CD14-positive monocyte (primary cell): Measurements from ENCODE around the gene CDK2. TPM values are rescaled to one million over a fixed set of nuclear protein-coding genes. Genes with fewer than 3 reads are reported as not detected.

Source experiments
- DNase-seq, 3 donors: peaks; one replicate each; pipeline ENCODE4 v3.0.0-alpha.2; 2011 to 2022
- H2AFZ ChIP-seq: 2 replicates; pipeline ENCODE4 v1.6.0; 2012; ENCODE audit warnings: mild to moderate bottlenecking, low read depth, low read length, inconsistent platforms; ENCODE audit not compliant: insufficient read depth, poor library complexity, severe bottlenecking
- H3K27ac ChIP-seq, 2 donors: 1 replicate in 1 of 2; 2 replicates in 1 of 2; pipeline ENCODE4 v1.5.1; 2012 to 2013; ENCODE audit warnings: low read length in 2 of 2, control low read depth in 1 of 2, inconsistent platforms in 1 of 2, low read depth in 1 of 2, mild to moderate bottlenecking in 1 of 2
- H3K27me3 ChIP-seq, 2 donors: one replicate each; pipeline versions ENCODE4 v1.6.0 to v1.6.1; 2011 to 2013; ENCODE audit warnings: low read length in 2 of 2; ENCODE audit not compliant: control insufficient read depth in 2 of 2, insufficient read depth in 2 of 2
- H3K36me3 ChIP-seq, 2 donors: replicated peaks in 1 of 2; 1 replicate in 1 of 2; 2 replicates in 1 of 2; pipeline versions ENCODE4 v1.5.1 to v1.6.1; 2012 to 2013; ENCODE audit warnings: low read length in 2 of 2, control low read depth in 1 of 2, inconsistent platforms in 1 of 2, mild to moderate bottlenecking in 1 of 2; ENCODE audit not compliant: insufficient read depth in 2 of 2, control insufficient read depth in 1 of 2
- H3K4me1 ChIP-seq, 2 donors: 1 replicate in 1 of 2; 2 replicates in 1 of 2; pipeline versions ENCODE4 v1.5.1 to v1.6.1; 2012 to 2013; ENCODE audit warnings: low read length in 2 of 2, control low read depth in 1 of 2, inconsistent platforms in 1 of 2, mild to moderate bottlenecking in 1 of 2, moderate library complexity in 1 of 2; ENCODE audit not compliant: insufficient read depth in 2 of 2, control insufficient read depth in 1 of 2
- H3K4me2 ChIP-seq: replicated peaks from 2 replicates; pipeline ENCODE3; 2012; ENCODE audit warnings: low read length, moderate library complexity, mild to moderate bottlenecking; ENCODE audit not compliant: poor library complexity, severe bottlenecking; ENCODE audit errors: extremely low read depth
- H3K4me3 ChIP-seq, 3 experiments: fragments of 200-600 bp in 1 of 3; sonication (generic) in 1 of 3; replicated peaks in 1 of 3; 1 replicate in 2 of 3; 2 replicates in 1 of 3; pipeline ENCODE4 v1.5.1; 2011 to 2013; ENCODE audit warnings: low read length in 3 of 3, mild to moderate bottlenecking in 3 of 3, control low read depth in 2 of 3, low read depth in 2 of 3, inconsistent platforms in 1 of 3, moderate library complexity in 1 of 3
- H3K79me2 ChIP-seq: 2 replicates; pipeline ENCODE4 v1.6.0; 2012; ENCODE audit warnings: mild to moderate bottlenecking, control low read depth, inconsistent platforms, low read length, moderate library complexity; ENCODE audit not compliant: insufficient read depth
- H3K9ac ChIP-seq: 2 replicates; pipeline ENCODE4 v1.6.0; 2017; ENCODE audit warnings: low read length, mild to moderate bottlenecking; ENCODE audit not compliant: insufficient read depth, poor library complexity, severe bottlenecking
- H3K9me3 ChIP-seq, 2 donors: replicated peaks in 1 of 2; 1 replicate in 1 of 2; 2 replicates in 1 of 2; pipeline versions ENCODE4 v1.5.1 to v1.6.1; 2012 to 2013; ENCODE audit warnings: low read length in 2 of 2, control low read depth in 1 of 2; ENCODE audit not compliant: control insufficient read depth in 1 of 2, insufficient read depth in 1 of 2
- H4K20me1 ChIP-seq: 2 replicates; pipeline ENCODE4 v1.6.0; 2012; ENCODE audit warnings: mild to moderate bottlenecking, low read length, control low read depth, moderate library complexity; ENCODE audit not compliant: insufficient read depth
- H3K27ac Mint-ChIP-seq, 7 donors: one replicate each; pipeline ENCODE4 v1.8.0; 2020; ENCODE audit warnings: mild to moderate bottlenecking in 7 of 7, mixed read lengths in 7 of 7, moderate library complexity in 6 of 7, inconsistent platforms in 2 of 7
- H3K27me3 Mint-ChIP-seq, 3 donors: one replicate each; pipeline ENCODE4 v1.8.0; 2021 to 2022; ENCODE audit warnings: low read depth in 3 of 3, mild to moderate bottlenecking in 3 of 3, mixed read lengths in 3 of 3, moderate library complexity in 3 of 3, inconsistent platforms in 1 of 3
- H3K36me3 Mint-ChIP-seq, 2 donors: one replicate each; pipeline ENCODE4 v1.8.0; 2020; ENCODE audit warnings: mixed read lengths in 2 of 2, inconsistent platforms in 1 of 2, mild to moderate bottlenecking in 1 of 2
- H3K4me1 Mint-ChIP-seq: one replicate; pipeline ENCODE4 v1.8.0; 2020; ENCODE audit warnings: mild to moderate bottlenecking, mixed read lengths
- H3K4me3 Mint-ChIP-seq, 2 donors: one replicate each; pipeline ENCODE4 v1.8.0; 2020; ENCODE audit warnings: mild to moderate bottlenecking in 2 of 2, mixed read lengths in 2 of 2, moderate library complexity in 1 of 2
- H3K9me3 Mint-ChIP-seq, 7 donors: one replicate each; pipeline ENCODE4 v1.8.0; 2020 to 2022; ENCODE audit warnings: mixed read lengths in 7 of 7, mild to moderate bottlenecking in 6 of 7, moderate library complexity in 6 of 7, inconsistent platforms in 2 of 7
- whole genome bisulfite sequencing: methylation state at CpG from one replicate; pipeline ENCODE4 v1.1.5; 2013; ENCODE audit warnings: missing lambda C conversion rate; ENCODE audit not compliant: insufficient coverage; 5-methylcytosine and 5-hydroxymethylcytosine counted together
- intact Hi-C, 2 donors: fragments of 100-400 bp; cut with micrococcal nuclease; formaldehyde crosslinking; loops; one replicate each; pipeline versions ENCODE4 v1.15.0 to v1.15.1; 2023
- polyA plus RNA-seq, 3 donors: library from polyadenylated mRNA; depleted of rRNA in 1 of 3; unstranded in 2 of 3; stranded (reverse) in 1 of 3; fragments of 300-500 nt in 2 of 3; fragments of >200 nt in 1 of 3; fragmentation: Illumina TruSeq in 2 of 3; gene quantifications; 1 replicate in 2 of 3; 2 replicates in 1 of 3; pipeline ENCODE4 v1.2.3, GENCODE V29; 2012 to 2021
- TF ChIP-seq, protein P1 (sequence below): fragments of 200-600 bp; IDR thresholded peaks from one replicate; pipeline ENCODE4 v1.8.0; 2022; ENCODE audit warnings: antibody characterized with exemption, mild to moderate bottlenecking

CDK2 gene
- polyA plus RNA-seq, 3 donors, result 4.1 to 11.8 (median 4.7) TPM

DNA sequence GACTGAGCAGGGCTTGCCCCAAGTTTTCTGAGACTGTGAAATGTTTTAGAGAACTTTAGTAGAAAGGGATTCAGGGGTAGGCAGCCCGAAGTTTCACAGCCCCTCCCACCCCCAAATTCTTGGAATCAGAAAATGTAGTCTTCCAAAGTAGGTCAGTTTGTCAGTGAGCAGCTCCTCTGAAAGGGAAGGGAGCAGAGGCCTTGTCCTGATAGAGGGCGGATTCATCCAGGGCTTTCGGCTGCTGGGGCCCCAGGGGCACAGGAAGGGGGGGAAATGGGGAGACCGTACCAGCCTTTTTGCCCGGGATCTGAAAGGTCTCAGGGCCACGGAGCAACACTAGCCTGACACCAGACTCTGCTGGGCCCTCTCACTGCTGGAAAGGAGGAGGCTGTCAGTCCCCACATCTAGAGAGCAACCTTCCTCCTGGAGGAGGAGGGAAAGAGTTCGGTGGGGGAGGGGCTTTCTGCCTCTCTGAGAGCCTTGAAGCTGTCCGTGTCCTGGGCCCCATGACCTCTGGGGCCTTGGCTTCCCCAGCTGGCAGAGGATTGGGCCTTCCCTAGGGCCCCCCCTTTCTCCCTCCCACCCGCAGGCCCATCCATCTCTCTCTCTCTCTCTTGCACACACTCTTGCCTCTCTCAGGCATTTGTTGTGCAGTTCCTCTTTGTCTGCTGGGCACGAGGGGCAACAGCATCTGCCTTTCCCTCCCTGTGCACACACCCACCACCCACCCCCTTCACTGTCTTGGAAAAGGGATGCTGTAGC lies 54.0 kb downstream of the CDK2 start, which contains the start of gene IKZF4:
IKZF4 (plus strand) TSS at position 621 of the 762 bp plus-strand sequence. CDS start 451 bp downstream, outside the sequence.
- H4K20me1 ChIP-seq, result no peaks in the 10 kb centered on the region
- no peaks in the 10 kb centered on the region for H3K79me2 ChIP-seq
- peak within 1 kb of the TSS in 4 of 7 donors; percentile 57 to 89 (median 80) for H3K27ac Mint-ChIP-seq
- WGBS, result 3% methylated on average over 4 of the region's 10 CpGs
- peak within 1 kb of the TSS; percentile 3 to 70 (median 24) for H3K4me3 ChIP-seq
- peaks cover 0 to 7% of the 10 kb centered on the region in 2 donors for H3K36me3 ChIP-seq
- H3K9me3 ChIP-seq, result no peaks in the 10 kb centered on the region
- no peak within 1 kb of the TSS for H3K27ac ChIP-seq
- peaks cover 0 to 4% (median 3%) of the 10 kb centered on the region in 3 donors for H3K27me3 Mint-ChIP-seq
- peaks cover 23% of the 10 kb centered on the region for H3K4me1 Mint-ChIP-seq
- H2AFZ ChIP-seq, result peak within 1 kb of the TSS; percentile 80
- peak within 1 kb of the TSS; percentile 81 to 89 for H3K4me3 Mint-ChIP-seq
- no peaks in the 10 kb centered on the region for H3K27me3 ChIP-seq
- H3K36me3 Mint-ChIP-seq, result peaks cover 11 to 12% of the 10 kb centered on the region in 2 donors
- peaks cover 20 to 27% of the 10 kb centered on the region in 2 donors for H3K4me1 ChIP-seq
- H3K9ac ChIP-seq, result peak within 1 kb of the TSS; percentile 43
- H3K9me3 Mint-ChIP-seq, result no peaks in the 10 kb centered on the region
- peak within 1 kb of the TSS; percentile 78 for H3K4me2 ChIP-seq
- intact Hi-C loops, result loop anchor here in 1 of 2 donors (10.0 kb wide), 1 partner anchor 276 kb away; the partner anchor contains the start of gene GDF11
- TF ChIP-seq, protein P1, sequence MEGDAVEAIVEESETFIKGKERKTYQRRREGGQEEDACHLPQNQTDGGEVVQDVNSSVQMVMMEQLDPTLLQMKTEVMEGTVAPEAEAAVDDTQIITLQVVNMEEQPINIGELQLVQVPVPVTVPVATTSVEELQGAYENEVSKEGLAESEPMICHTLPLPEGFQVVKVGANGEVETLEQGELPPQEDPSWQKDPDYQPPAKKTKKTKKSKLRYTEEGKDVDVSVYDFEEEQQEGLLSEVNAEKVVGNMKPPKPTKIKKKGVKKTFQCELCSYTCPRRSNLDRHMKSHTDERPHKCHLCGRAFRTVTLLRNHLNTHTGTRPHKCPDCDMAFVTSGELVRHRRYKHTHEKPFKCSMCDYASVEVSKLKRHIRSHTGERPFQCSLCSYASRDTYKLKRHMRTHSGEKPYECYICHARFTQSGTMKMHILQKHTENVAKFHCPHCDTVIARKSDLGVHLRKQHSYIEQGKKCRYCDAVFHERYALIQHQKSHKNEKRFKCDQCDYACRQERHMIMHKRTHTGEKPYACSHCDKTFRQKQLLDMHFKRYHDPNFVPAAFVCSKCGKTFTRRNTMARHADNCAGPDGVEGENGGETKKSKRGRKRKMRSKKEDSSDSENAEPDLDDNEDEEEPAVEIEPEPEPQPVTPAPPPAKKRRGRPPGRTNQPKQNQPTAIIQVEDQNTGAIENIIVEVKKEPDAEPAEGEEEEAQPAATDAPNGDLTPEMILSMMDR, result no peak
- DNase-seq, result peak; percentile 19 to 51 (median 42)

DNA sequence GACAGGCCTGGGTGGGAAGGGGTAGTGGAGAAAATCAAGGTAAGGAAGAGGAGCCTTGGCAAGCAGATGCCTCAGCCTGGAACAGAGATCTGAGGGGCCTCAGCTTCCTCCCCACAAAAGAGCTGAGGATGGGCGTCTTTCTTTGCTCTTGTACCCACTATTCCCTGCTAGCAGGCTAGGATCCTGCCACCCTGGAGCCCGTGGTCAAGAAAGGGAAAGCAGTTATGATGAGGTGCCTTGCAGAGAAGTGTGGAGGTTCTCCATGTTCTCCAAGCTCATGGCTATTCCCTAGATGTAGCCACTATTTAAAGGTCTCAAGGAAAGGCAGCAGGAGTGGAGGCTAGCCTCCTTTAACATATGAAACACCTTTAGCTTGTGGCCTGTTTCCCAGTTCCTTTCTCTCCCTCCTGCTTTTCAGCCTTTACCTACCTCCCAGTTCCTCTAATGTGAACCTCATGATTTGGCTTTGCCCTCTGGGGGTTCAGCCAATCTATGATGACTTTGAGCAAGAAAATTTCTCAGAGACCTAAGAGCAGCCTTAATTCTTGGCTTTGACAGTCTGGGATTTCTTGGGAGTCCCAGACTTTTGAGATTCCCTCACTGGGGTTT lies 55.4 kb downstream of the CDK2 start:
- Histone ChIP-seq H3K36me3 (peaks cover 4 to 7% of the 10 kb centered on the region in 2 donors), H3K4me2 (peak overlapping the region; percentile 78), H3K9ac (peak overlapping the region; percentile 43), H3K27ac (no peak overlapping the region), H3K79me2 (no peaks in the 10 kb centered on the region), H4K20me1 (no peaks in the 10 kb centered on the region), H3K4me3 (no peak overlapping the region), H3K9me3 (no peaks in the 10 kb centered on the region), H3K4me1 (peaks cover 20 to 27% of the 10 kb centered on the region in 2 donors), H3K27me3 (no peaks in the 10 kb centered on the region), H2AFZ (peak overlapping the region; percentile 80)
- intact Hi-C loops, result loop anchor here in 1 of 2 donors (10.0 kb wide), 1 partner anchor 277 kb away; the partner anchor contains the start of gene GDF11
- Mint-ChIP-seq H3K27me3 (peaks cover 0 to 4% (median 2%) of the 10 kb centered on the region in 3 donors), H3K27ac (peak overlapping the region in 2 of 7 donors; percentile 57 to 80), H3K4me1 (peaks cover 23% of the 10 kb centered on the region), H3K4me3 (peak overlapping the region in 1 of 2 donors; percentile 9), H3K9me3 (no peaks in the 10 kb centered on the region), H3K36me3 (peaks cover 17 to 19% of the 10 kb centered on the region in 2 donors)
- no peak for DNase-seq
- WGBS, result no CpG with 5 or more reads among the region's 2 CpGs
- TF ChIP-seq, protein P1, result no peak
